Measurements from ENCODE around the gene DDI1.

DNA sequence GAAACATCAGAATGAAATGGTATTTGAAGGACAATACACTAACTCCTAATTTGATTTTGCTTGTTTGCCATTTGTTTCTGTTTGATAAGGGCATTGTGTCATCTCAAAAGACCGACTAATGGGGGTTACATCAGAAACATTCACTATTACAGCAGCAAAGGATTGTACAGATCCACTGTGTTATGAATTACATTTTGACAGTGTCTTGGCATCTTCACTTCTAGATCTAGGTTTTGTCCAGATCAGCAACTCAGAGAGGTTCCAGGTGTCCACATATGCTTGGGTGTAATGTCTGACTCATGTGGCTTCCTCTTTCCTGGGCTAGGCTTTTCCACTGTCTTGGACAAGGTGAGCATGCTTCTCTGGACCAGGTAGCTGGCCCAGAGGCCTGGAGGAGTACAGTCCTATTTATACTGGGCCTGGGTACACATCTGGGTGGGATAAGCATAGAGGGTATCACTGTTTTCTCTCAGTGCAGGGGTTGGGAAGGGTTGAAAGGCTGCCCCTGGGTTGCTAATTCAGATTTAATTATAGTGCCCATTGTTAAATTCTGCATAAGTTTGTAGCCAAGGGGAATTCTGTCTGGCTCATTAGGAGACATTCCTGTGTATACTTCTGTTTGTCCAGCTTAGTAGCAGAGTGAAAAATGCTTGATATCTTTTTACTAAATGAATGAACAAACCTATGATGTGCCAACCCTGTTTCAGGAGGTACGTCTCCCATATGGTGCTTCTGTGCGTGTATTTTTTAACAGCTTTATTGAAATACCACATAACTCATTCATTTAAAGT is 23.8 kb downstream of the DDI1 start:
- TF ChIP-seq POLR2A (IDR thresholded peaks at IDR 0.05) (no peak), CTCF (IDR thresholded peaks at IDR 0.05) (no peak)
